Naive thymus-derived CD4-positive, alpha-beta T cell (primary cell): Measurements from ENCODE around the gene EHMT1. TPM values are rescaled to one million over a fixed set of nuclear protein-coding genes. Genes with fewer than 3 reads are reported as not detected.

Experiments used
- ATAC-seq: fragments of 150-1000 bp; cut with Tn5 transposase; 2 replicates; pipeline ENCODE4 v1.10.0; 2021; ENCODE audit warnings: mild to moderate bottlenecking, moderate library complexity
- CTCF ChIA-PET: fragments of 350-600 bp; sonication (Branson Sonifier 250); formaldehyde crosslinking; loops from one replicate; lab custom pipeline; 2021; ENCODE audit warnings: antibody characterized with exemption; lab: Charles Lee
- POLR2A ChIA-PET: fragments of 350-600 bp; sonication (Branson Sonifier 250); formaldehyde crosslinking; loops from one replicate; lab custom pipeline; 2021; ENCODE audit warnings: antibody characterized with exemption, inconsistent platforms; lab: Charles Lee
- DNase-seq, 9 donors: peaks; one replicate each; pipeline versions ENCODE4 v3.0.0 to v3.0.0-alpha.2; 2020 to 2022; ENCODE audit warnings: mixed read lengths in 1 of 9
- H3K27ac ChIP-seq: one replicate; pipeline ENCODE4 v1.7.0; 2013; ENCODE audit warnings: mild to moderate bottlenecking, low read depth, low read length, moderate library complexity
- H3K27me3 ChIP-seq, 2 donors: one replicate each; pipeline ENCODE4 v1.7.0; 2013; ENCODE audit warnings: low read length in 2 of 2, mild to moderate bottlenecking in 2 of 2, moderate library complexity in 2 of 2; ENCODE audit not compliant: control insufficient read depth in 2 of 2, insufficient read depth in 2 of 2
- H3K36me3 ChIP-seq, 3 experiments: 1 replicate in 2 of 3; 2 replicates in 1 of 3; pipeline ENCODE4 v1.7.0; 2013; ENCODE audit warnings: low read length in 3 of 3, mild to moderate bottlenecking in 3 of 3, moderate library complexity in 1 of 3; ENCODE audit not compliant: insufficient read depth in 3 of 3, control insufficient read depth in 2 of 3
- H3K4me1 ChIP-seq, 2 donors: one replicate each; pipeline ENCODE4 v1.7.0; 2013; ENCODE audit warnings: low read length in 2 of 2, mild to moderate bottlenecking in 2 of 2, moderate library complexity in 1 of 2; ENCODE audit not compliant: control insufficient read depth in 2 of 2, insufficient read depth in 2 of 2
- H3K4me3 ChIP-seq: 2 replicates; pipeline ENCODE4 v1.7.0; 2013; ENCODE audit warnings: mild to moderate bottlenecking, low read length
- H3K9me3 ChIP-seq, 3 experiments: 1 replicate in 2 of 3; 2 replicates in 1 of 3; pipeline ENCODE4 v1.7.0; 2013; ENCODE audit warnings: low read length in 3 of 3; ENCODE audit not compliant: control insufficient read depth in 2 of 3
- H3K27ac Mint-ChIP-seq, 9 donors: one replicate each; pipeline ENCODE4 v1.8.0; 2020 to 2022; ENCODE audit warnings: mixed read lengths in 9 of 9, mild to moderate bottlenecking in 8 of 9, moderate library complexity in 5 of 9, inconsistent platforms in 2 of 9
- H3K27me3 Mint-ChIP-seq, 5 donors: one replicate each; pipeline ENCODE4 v1.8.0; 2021 to 2022; ENCODE audit warnings: mixed read lengths in 5 of 5, mild to moderate bottlenecking in 1 of 5
- H3K36me3 Mint-ChIP-seq, 5 donors: one replicate each; pipeline ENCODE4 v1.8.0; 2020 to 2022; ENCODE audit warnings: mixed read lengths in 5 of 5, mild to moderate bottlenecking in 3 of 5, inconsistent platforms in 1 of 5
- H3K4me1 Mint-ChIP-seq, 7 donors: one replicate each; pipeline ENCODE4 v1.8.0; 2020 to 2022; ENCODE audit warnings: mixed read lengths in 7 of 7, mild to moderate bottlenecking in 3 of 7, inconsistent platforms in 1 of 7
- H3K4me3 Mint-ChIP-seq, 10 donors: one replicate each; pipeline ENCODE4 v1.8.0; 2020 to 2022; ENCODE audit warnings: mild to moderate bottlenecking in 10 of 10, mixed read lengths in 10 of 10, moderate library complexity in 6 of 10, inconsistent platforms in 2 of 10
- H3K9me3 Mint-ChIP-seq, 11 donors: one replicate each; pipeline ENCODE4 v1.8.0; 2020 to 2022; ENCODE audit warnings: mixed read lengths in 11 of 11, mild to moderate bottlenecking in 4 of 11, inconsistent platforms in 1 of 11, moderate library complexity in 1 of 11
- intact Hi-C, 2 donors: fragments of 100-400 bp; cut with micrococcal nuclease; formaldehyde crosslinking; loops; one replicate each; pipeline ENCODE4 v1.15.1; 2023
- polyA plus RNA-seq, 2 donors: library from polyadenylated mRNA; unstranded; fragments of 300-500 nt; fragmentation: Illumina TruSeq; gene quantifications; one replicate each; pipeline ENCODE4 v1.2.3, GENCODE V29; 2021
- total RNA-seq, 6 experiments: library from RNA in 5 of 6; stranded (reverse) in 5 of 6; gene quantifications; 1 replicate in 5 of 6; 2 replicates in 1 of 6; pipeline ENCODE4 v1.2.3 and lab custom pipeline; 2021 to 2026

Gene EHMT1
- total and polyA plus RNA-seq, 7 experiments from 2014 or later, result 24.7 to 132 (median 112) TPM

DNA sequence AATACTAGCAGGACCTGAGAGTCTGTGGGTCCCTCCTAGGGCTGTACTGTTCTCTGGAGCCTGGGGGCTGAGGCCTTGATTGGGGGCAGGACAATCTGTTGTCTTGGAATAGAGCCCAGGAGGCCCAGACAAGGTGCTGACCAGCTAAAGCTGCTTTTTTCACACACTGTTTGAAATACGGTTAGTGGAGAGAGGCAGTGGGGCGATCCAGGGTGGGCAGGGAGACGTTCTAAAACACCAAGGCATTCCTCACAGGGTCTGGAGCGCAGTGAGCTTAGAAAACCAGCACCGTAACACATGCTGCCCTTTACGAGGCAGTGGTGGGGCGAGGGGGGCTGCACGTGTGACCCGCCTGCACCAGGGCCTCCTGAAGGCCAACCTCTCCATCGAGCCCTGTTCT, 55.1 kb downstream of the EHMT1 start:
- H3K27me3 ChIP-seq, result no peaks in the 10 kb centered on the region
- no peaks in the 10 kb centered on the region for H3K9me3 Mint-ChIP-seq
- H3K9me3 ChIP-seq, result no peaks in the 10 kb centered on the region
- ATAC-seq, result no peak
- POLR2A ChIA-PET, result no interaction called here
- intact Hi-C loops, result loop anchor here (2.0 to 10.0 kb wide), 5 partner anchors 47 to 438 kb away; no protein-coding TSS in a partner anchor
- peaks cover 0 to 22% (median 14%) of the 10 kb centered on the region in 5 donors for H3K36me3 Mint-ChIP-seq
- no peak overlapping the region for H3K4me3 Mint-ChIP-seq
- no peaks in the 10 kb centered on the region for H3K27me3 Mint-ChIP-seq
- H3K4me1 Mint-ChIP-seq, result peaks cover 27 to 66% (median 58%) of the 10 kb centered on the region in 7 donors
- H3K4me3 ChIP-seq, result no peak overlapping the region
- H3K27ac Mint-ChIP-seq, result peak overlapping the region in 4 of 9 donors; percentile 11 to 73 (median 44)
- no peak for DNase-seq
- H3K27ac ChIP-seq, result no peak overlapping the region
- H3K4me1 ChIP-seq, result peaks cover 9 to 13% of the 10 kb centered on the region in 2 donors
- CTCF ChIA-PET, result interaction anchor here (2.1 kb wide), 1 partner anchor 48 kb away, joined by 8 read pairs; no protein-coding TSS in a partner anchor
- H3K36me3 ChIP-seq, result peaks cover 0 to 8% (median 0%) of the 10 kb centered on the region in 3 experiments

DNA sequence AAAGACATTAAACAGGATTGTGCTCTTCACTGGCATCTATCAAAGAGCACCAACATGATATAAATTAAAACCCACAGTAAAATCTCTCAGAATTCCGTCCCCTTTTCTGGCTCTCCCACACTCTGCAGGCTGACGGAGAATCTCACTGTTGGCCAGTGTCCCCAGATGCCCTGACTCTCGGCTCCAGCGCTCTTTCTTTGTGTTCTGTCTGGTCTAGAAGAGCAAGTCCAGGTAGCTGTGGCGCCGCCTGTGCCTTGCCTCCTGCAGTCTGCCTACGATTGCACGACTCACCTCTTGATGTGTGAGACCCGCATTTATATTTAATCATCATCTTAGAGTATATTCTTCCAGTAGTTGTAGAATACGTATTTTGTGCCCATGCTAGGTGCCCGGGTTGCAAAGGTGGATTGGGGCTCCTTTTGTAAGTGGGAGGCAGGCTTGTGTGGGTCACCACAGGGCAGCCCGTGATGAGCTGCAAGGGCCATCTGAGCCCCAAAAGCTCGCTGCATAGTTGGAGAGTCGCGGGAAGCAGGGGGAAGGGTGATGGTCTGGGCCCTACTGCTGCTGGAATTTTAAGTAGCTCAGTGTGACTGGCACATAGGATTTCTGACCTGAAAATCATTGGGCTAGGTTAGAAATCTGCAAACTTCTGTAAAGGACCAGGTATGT, 55.6 kb downstream of the EHMT1 start:
- Histone ChIP-seq H3K9me3 (no peaks in the 10 kb centered on the region), H3K36me3 (peaks cover 0 to 4% (median 0%) of the 10 kb centered on the region in 3 experiments), H3K4me3 (no peak overlapping the region), H3K4me1 (peaks cover 9 to 15% of the 10 kb centered on the region in 2 donors), H3K27me3 (no peaks in the 10 kb centered on the region), H3K27ac (no peak overlapping the region)
- Mint-ChIP-seq H3K4me1 (peaks cover 28 to 65% (median 58%) of the 10 kb centered on the region in 7 donors), H3K36me3 (peaks cover 0 to 21% (median 10%) of the 10 kb centered on the region in 5 donors), H3K27ac (peak overlapping the region in 1 of 9 donors; percentile 45), H3K9me3 (no peaks in the 10 kb centered on the region), H3K4me3 (peak overlapping the region in 2 of 10 donors; percentile 16 to 43), H3K27me3 (no peaks in the 10 kb centered on the region)
- ATAC-seq (no peak), DNase-seq (no peak)
- ChIA-PET CTCF (interaction anchor here (0.7 to 2.1 kb wide), 3 partner anchors 16 to 70 kb away, joined by 3 to 8 read pairs (median 3); no protein-coding TSS in a partner anchor), POLR2A (interaction anchor here (1.0 kb wide), 1 partner anchor 40 kb away, joined by 6 read pairs; no protein-coding TSS in a partner anchor)
- intact Hi-C loops, result loop anchor here (5.0 to 10.0 kb wide), 3 partner anchors 47 to 438 kb away; no protein-coding TSS in a partner anchor

DNA sequence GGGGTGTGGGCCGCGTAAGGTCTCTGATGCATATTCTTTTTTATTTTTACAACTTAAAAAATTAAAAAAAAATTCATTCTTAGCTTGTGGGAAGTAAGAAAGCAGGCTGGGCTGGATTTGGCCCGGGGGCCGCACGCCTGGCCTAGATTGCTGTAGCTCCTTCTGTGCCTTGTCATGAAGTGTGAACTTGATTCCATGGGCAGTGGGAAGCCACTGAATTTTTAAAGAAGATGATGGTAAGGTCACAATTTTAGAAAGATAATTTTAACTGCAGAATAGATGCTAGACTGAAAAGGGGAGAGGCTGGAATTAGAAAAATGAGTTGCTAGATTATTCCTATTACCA, 56.1 kb downstream of the EHMT1 start:
- ChIA-PET CTCF (interaction anchor here (0.7 to 1.0 kb wide), 2 partner anchors 17 to 70 kb away, joined by 3 read pairs; no protein-coding TSS in a partner anchor), POLR2A (interaction anchor here (1.0 kb wide), 1 partner anchor 39 kb away, joined by 6 read pairs; no protein-coding TSS in a partner anchor)
- ATAC-seq (no peak), DNase-seq (no peak)
- Histone ChIP-seq H3K27ac (no peak overlapping the region), H3K36me3 (no peaks in the 10 kb centered on the region), H3K27me3 (no peaks in the 10 kb centered on the region), H3K4me1 (peaks cover 9 to 20% of the 10 kb centered on the region in 2 donors), H3K4me3 (no peak overlapping the region), H3K9me3 (no peaks in the 10 kb centered on the region)
- H3K27me3 Mint-ChIP-seq, result no peaks in the 10 kb centered on the region
- H3K36me3 Mint-ChIP-seq, result peaks cover 0 to 21% (median 9%) of the 10 kb centered on the region in 5 donors
- intact Hi-C loops, result loop anchor here (5.0 to 10.0 kb wide), 3 partner anchors 48 to 437 kb away; no protein-coding TSS in a partner anchor
- H3K9me3 Mint-ChIP-seq, result no peaks in the 10 kb centered on the region
- H3K4me1 Mint-ChIP-seq, result peaks cover 31 to 68% (median 61%) of the 10 kb centered on the region in 7 donors
- no peak overlapping the region for H3K27ac Mint-ChIP-seq
- peak overlapping the region in 1 of 10 donors; percentile 22 for H3K4me3 Mint-ChIP-seq

DNA sequence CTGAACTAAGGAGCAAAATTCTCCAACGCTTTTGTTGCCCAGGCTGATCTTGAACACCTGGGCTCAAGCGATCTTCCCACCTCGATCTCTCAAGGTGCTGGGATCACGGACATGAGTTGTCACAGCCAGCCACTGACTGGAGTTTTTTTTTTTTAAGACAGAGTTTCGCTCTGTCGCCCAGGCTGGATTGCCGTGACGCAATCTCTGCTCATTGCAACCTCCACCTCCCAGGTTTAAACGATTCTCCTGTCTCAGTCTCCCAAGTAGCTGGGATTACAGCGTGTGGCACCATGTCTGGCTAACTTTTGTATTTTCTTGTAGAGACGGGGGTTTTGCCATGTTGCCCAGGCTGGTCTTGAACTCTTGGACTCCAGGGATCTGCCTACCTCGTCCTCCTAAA, 58.2 kb downstream of the EHMT1 start:
- POLR2A ChIA-PET, result no interaction called here
- H3K27me3 Mint-ChIP-seq, result no peaks in the 10 kb centered on the region
- H3K4me1 Mint-ChIP-seq, result peaks cover 27 to 66% (median 54%) of the 10 kb centered on the region in 7 donors

DNA sequence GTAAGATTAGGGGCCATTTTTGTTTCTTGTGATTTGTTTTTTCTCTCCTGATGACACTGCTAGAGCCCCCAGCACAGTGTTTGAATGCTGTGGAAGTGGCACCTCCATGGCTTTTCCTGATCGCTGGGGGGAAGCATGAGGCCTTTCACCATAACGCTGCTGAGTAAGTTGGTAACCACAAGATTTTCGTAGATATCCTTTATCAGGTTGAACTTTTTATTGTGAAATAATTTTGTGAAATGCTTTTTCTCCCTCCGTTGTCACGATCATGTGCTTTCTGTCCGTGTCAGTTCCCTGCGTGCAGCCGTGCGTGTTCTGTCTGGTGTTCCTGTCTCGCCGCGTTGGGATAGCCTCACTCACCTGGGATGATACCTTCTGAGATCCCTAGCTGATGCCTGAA, 59.4 kb downstream of the EHMT1 start:
- Mint-ChIP-seq H3K27ac (peak overlapping the region in 1 of 9 donors; percentile 65), H3K36me3 (peaks cover 0 to 20% (median 9%) of the 10 kb centered on the region in 5 donors), H3K9me3 (no peaks in the 10 kb centered on the region), H3K27me3 (no peaks in the 10 kb centered on the region), H3K4me3 (peak overlapping the region in 1 of 10 donors; percentile 70), H3K4me1 (peaks cover 16 to 62% (median 46%) of the 10 kb centered on the region in 7 donors)
- H3K36me3 ChIP-seq, result peaks cover 0 to 15% (median 0%) of the 10 kb centered on the region in 3 experiments
- H3K27ac ChIP-seq, result no peak overlapping the region
- ATAC-seq (no peak), DNase-seq (no peak)
- no peak overlapping the region for H3K4me3 ChIP-seq
- no peaks in the 10 kb centered on the region for H3K9me3 ChIP-seq
- POLR2A ChIA-PET, result no interaction called here
- CTCF ChIA-PET, result interaction anchor here (0.6 kb wide), 1 partner anchor 36 kb away, joined by 4 read pairs; no protein-coding TSS in a partner anchor
- H3K4me1 ChIP-seq, result peaks cover 2 to 18% of the 10 kb centered on the region in 2 donors
- no peaks in the 10 kb centered on the region for H3K27me3 ChIP-seq
- intact Hi-C loops, result loop anchor here in 1 of 2 donors (10.0 kb wide), 1 partner anchor 97 kb away; no protein-coding TSS in a partner anchor

More for the DNA sequence above, 58.2 kb downstream of the EHMT1 start:
- no peak overlapping the region for H3K4me3 Mint-ChIP-seq
- CTCF ChIA-PET, result interaction anchor here (0.8 kb wide), 1 partner anchor 245 kb away, joined by 3 read pairs; no protein-coding TSS in a partner anchor
- Histone ChIP-seq H3K27ac (no peak overlapping the region), H3K4me1 (peaks cover 9 to 21% of the 10 kb centered on the region in 2 donors), H3K36me3 (peaks cover 0 to 11% (median 0%) of the 10 kb centered on the region in 3 experiments), H3K27me3 (no peaks in the 10 kb centered on the region), H3K9me3 (no peaks in the 10 kb centered on the region), H3K4me3 (no peak overlapping the region)
- H3K36me3 Mint-ChIP-seq, result peaks cover 0 to 17% (median 9%) of the 10 kb centered on the region in 5 donors
- H3K9me3 Mint-ChIP-seq, result no peaks in the 10 kb centered on the region
- H3K27ac Mint-ChIP-seq, result no peak overlapping the region
- intact Hi-C loops, result loop anchor here in 1 of 2 donors (10.0 kb wide), 1 partner anchor 98 kb away; no protein-coding TSS in a partner anchor
- DNase-seq, result no peak
- no peak for ATAC-seq

DNA sequence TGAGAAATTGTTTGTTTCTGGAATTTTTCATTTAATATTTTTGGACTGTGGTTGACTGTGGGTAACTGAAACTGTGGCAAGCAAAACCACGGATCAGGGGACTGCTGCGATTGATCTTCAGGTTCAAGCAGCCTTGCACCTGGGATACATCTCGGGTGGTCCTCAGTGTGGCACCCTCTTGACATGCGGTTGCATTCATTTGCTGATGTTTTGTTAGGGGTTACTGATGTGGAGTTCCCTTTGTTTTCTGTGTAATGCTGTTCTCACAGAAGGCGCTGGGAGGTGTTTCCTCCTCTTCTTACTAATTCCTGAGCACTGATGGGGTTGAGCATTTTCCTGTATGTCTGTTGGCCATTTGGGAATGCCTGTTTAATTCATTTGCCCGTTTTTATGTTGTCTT, 60.4 kb downstream of the EHMT1 start:
- CTCF ChIA-PET, result interaction anchor here (0.5 kb wide), 1 partner anchor 20 kb away, joined by 5 read pairs; no protein-coding TSS in a partner anchor
- H3K36me3 Mint-ChIP-seq, result peaks cover 0 to 21% (median 9%) of the 10 kb centered on the region in 5 donors
- POLR2A ChIA-PET, result no interaction called here
- no peak for ATAC-seq
- no peaks in the 10 kb centered on the region for H3K9me3 Mint-ChIP-seq
- peak overlapping the region in 3 of 9 donors; percentile 21 to 67 (median 37) for H3K27ac Mint-ChIP-seq
- Histone ChIP-seq H3K27ac (no peak overlapping the region), H3K4me3 (no peak overlapping the region), H3K27me3 (no peaks in the 10 kb centered on the region), H3K4me1 (peaks cover 0 to 9% of the 10 kb centered on the region in 2 donors), H3K9me3 (no peaks in the 10 kb centered on the region), H3K36me3 (peaks cover 0 to 15% (median 0%) of the 10 kb centered on the region in 3 experiments)
- H3K4me3 Mint-ChIP-seq, result peak overlapping the region in 5 of 10 donors; percentile 13 to 70 (median 33)
- no peaks in the 10 kb centered on the region for H3K27me3 Mint-ChIP-seq
- no peak for DNase-seq
- intact Hi-C loops, result loop anchor here in 1 of 2 donors (10.0 kb wide), 1 partner anchor 96 kb away; no protein-coding TSS in a partner anchor
- peaks cover 15 to 57% (median 46%) of the 10 kb centered on the region in 7 donors for H3K4me1 Mint-ChIP-seq
